ENCODE measurements around the gene FOXA1. TPM values are rescaled to one million over a fixed set of nuclear protein-coding genes. Genes with fewer than 3 reads are reported as not detected.
A peak's percentile ranks its signal among the peaks of the same experiment; 100 is the strongest.

FOXA1 gene
- total RNA-seq, 4 donors from 2014 or later, result 0.09 to 0.44 TPM; not detected in 2

DNA sequence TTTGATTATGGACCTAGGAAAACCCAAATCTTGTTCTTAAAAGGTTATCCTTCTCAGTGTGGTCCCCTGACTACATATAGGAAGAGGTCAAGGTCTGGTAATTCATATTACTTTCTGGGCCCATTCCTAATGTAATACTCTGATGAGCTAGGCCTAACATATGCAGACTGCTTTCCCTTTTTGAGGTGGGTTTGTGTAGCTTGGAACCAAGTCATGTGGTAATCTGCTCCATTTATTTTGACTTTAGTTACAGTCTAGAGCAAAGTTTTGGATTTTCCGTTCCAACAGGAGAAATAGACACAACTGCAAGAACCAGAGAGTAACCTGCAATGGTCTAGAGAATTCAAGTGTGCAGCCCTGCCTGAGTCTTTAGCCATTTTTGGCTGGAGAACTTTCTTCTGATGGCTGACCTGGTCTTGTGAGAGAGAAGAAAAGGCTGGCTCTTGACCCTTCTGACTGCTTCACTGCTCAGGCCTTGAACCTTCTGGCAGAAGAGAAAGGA, 22.9 kb upstream of the FOXA1 start:
- TF ChIP-seq CTCF (IDR thresholded peaks at IDR 0.05 in 4 of 5, conservative IDR thresholded peaks at IDR 0.05 in 1 of 5) (no peak), POLR2A (IDR thresholded peaks at IDR 0.05) (no peak)
- intact Hi-C loops (cut with DNase I; ENCODE audit: low total_unique reads), result no loop called here
- DNase-seq, result no peak
- in situ Hi-C loops (cut with MboI; ENCODE audit: low sequenced_read_pairs in 4 of 4), result loop anchor here in 1 of 4 donors (25.0 kb wide), 1 partner anchor 956 kb away; the partner anchor contains the start of gene PAX9
- Histone ChIP-seq H3K36me3 (no peaks in the 10 kb centered on the region), H3K4me3 (no peak overlapping the region), H3K27ac (no peak overlapping the region), H3K27me3 (peaks cover 23 to 49% (median 31%) of the 10 kb centered on the region in 3 donors), H3K9me3 (peaks cover 0 to 16% (median 6%) of the 10 kb centered on the region in 3 donors), H3K4me1 (no peaks in the 10 kb centered on the region)
- ATAC-seq, result no peak

GRCh38 chr14:37616853-37617252, 21.8 kb upstream of the FOXA1 start:
- intact Hi-C loops (cut with DNase I; ENCODE audit: low total_unique reads), result no loop called here
- Histone ChIP-seq H3K36me3 (no peaks in the 10 kb centered on the region), H3K4me1 (no peaks in the 10 kb centered on the region), H3K4me3 (no peak overlapping the region), H3K9me3 (peaks cover 0 to 21% (median 6%) of the 10 kb centered on the region in 3 donors), H3K27ac (no peak overlapping the region), H3K27me3 (peaks cover 12 to 49% (median 27%) of the 10 kb centered on the region in 3 donors)
- TF ChIP-seq POLR2A (IDR thresholded peaks at IDR 0.05) (no peak), CTCF (IDR thresholded peaks at IDR 0.05 in 4 of 5, conservative IDR thresholded peaks at IDR 0.05 in 1 of 5) (no peak)
- DNase-seq, result no peak
- in situ Hi-C loops (cut with MboI; ENCODE audit: low sequenced_read_pairs in 4 of 4), result loop anchor here in 1 of 4 donors (25.0 kb wide), 1 partner anchor 955 kb away; the partner anchor contains the start of gene PAX9
- ATAC-seq, result no peak

GRCh38 chr14:37615582-37616289, 20.7 kb upstream of the FOXA1 start:
- Histone ChIP-seq H3K36me3 (no peaks in the 10 kb centered on the region), H3K9me3 (peaks cover 0 to 21% (median 6%) of the 10 kb centered on the region in 3 donors), H3K4me1 (no peaks in the 10 kb centered on the region), H3K27ac (no peak overlapping the region), H3K27me3 (peaks cover 11 to 49% (median 25%) of the 10 kb centered on the region in 3 donors), H3K4me3 (peak overlapping the region in 1 of 4 donors; percentile 32)
- no peak for ATAC-seq
- intact Hi-C loops (cut with DNase I; ENCODE audit: low total_unique reads), result no loop called here
- TF ChIP-seq CTCF (IDR thresholded peaks at IDR 0.05 in 4 of 5, conservative IDR thresholded peaks at IDR 0.05 in 1 of 5) (no peak), POLR2A (IDR thresholded peaks at IDR 0.05) (no peak)
- in situ Hi-C loops (cut with MboI; ENCODE audit: low sequenced_read_pairs in 4 of 4), result loop anchor here in 1 of 4 donors (25.0 kb wide), 1 partner anchor 953 kb away; the partner anchor contains the start of gene PAX9
- DNase-seq, result no peak

DNA sequence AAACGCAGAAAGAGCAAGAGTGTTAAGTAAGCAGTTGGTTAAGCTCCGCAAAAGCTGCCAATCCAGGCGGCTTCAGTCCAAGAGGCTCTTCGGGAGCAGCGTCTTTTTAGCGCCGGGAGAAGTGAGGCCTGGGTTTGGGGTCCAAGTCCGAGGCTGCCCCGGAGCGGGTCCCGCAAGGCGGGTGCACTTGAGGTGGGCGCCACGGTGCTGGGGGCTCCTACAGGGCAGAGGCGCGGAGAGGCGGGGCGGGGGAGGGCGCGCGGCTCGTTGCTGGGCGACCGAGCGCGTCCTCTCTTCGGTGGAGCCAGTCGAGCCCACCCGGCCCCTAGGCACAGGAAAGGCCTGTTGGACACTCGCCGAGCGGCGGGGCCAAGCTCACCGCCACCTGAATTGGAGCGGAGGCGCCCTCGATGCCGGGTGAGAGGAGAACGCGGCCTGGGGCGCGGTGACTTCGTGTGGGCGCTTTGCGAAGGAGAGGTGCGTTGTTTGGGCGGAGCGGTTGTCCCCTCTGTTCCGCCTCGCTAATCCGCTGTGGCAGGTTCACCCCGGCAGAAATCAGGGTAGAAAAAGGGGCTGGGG, 16.0 kb upstream of the FOXA1 start:
- Histone ChIP-seq H3K27me3 (peaks cover 13 to 63% (median 36%) of the 10 kb centered on the region in 3 donors), H3K4me1 (no peaks in the 10 kb centered on the region), H3K36me3 (no peaks in the 10 kb centered on the region), H3K9me3 (peaks cover 0 to 21% (median 3%) of the 10 kb centered on the region in 3 donors), H3K4me3 (no peak overlapping the region), H3K27ac (no peak overlapping the region)
- intact Hi-C loops (cut with DNase I; ENCODE audit: low total_unique reads), result no loop called here
- in situ Hi-C loops (cut with MboI; ENCODE audit: low sequenced_read_pairs in 4 of 4), result loop anchor here in 1 of 4 donors (25.0 kb wide), 1 partner anchor 949 kb away; the partner anchor contains the start of gene PAX9
- ATAC-seq (no peak), DNase-seq (no peak)
- TF ChIP-seq CTCF (IDR thresholded peaks at IDR 0.05 in 4 of 5, conservative IDR thresholded peaks at IDR 0.05 in 1 of 5) (no peak), POLR2A (IDR thresholded peaks at IDR 0.05) (no peak)

All from gastrocnemius medialis (tissue), 4 donors.